GM23338 (cell line): ENCODE results near the gene SYCP2. TPM values are rescaled to one million over a fixed set of nuclear protein-coding genes. Genes with fewer than 3 reads are reported as not detected.
A peak's percentile ranks its signal among the peaks of the same experiment; 100 is the strongest.

Experiments
- ATAC-seq: fragments of 200-7000 bp; cut with Tn5 transposase; 3 replicates; pipeline ENCODE4 v1.9.1; 2020
- DNase-seq: peaks from one replicate; pipeline ENCODE4 v3.0.0-alpha.2; 2015; ENCODE audit warnings: low spot score
- H2AFZ ChIP-seq: fragments of 200-600 bp; sonication (generic); 2 replicates; pipeline ENCODE4 v1.8.0; 2016; ENCODE audit warnings: antibody characterized with exemption, mild to moderate bottlenecking, moderate library complexity
- H3F3A ChIP-seq: fragments of 200-600 bp; sonication (generic); replicated peaks from 2 replicates; pipeline ENCODE4 v1.8.0; 2017; ENCODE audit warnings: antibody characterized with exemption, mixed run types, low read depth
- H3K27ac ChIP-seq: fragments of 200-600 bp; sonication (generic); 2 replicates; pipeline ENCODE4 v1.6.1; 2016; ENCODE audit warnings: low read depth
- H3K27me3 ChIP-seq: fragments of 200-600 bp; sonication (generic); 2 replicates; pipeline ENCODE4 v1.8.0; 2016; ENCODE audit warnings: mild to moderate bottlenecking, mixed run types, moderate library complexity; ENCODE audit not compliant: insufficient read depth
- H3K36me3 ChIP-seq: fragments of 200-600 bp; sonication (generic); 2 replicates; pipeline ENCODE4 v1.8.0; 2016; ENCODE audit warnings: mild to moderate bottlenecking; ENCODE audit not compliant: insufficient read depth
- H3K4me1 ChIP-seq: fragments of 200-600 bp; sonication (generic); 2 replicates; pipeline ENCODE4 v1.8.0; 2016; ENCODE audit warnings: mild to moderate bottlenecking, moderate library complexity; ENCODE audit not compliant: insufficient read depth
- H3K4me2 ChIP-seq: fragments of 200-600 bp; sonication (generic); 2 replicates; pipeline ENCODE4 v1.7.1; 2017; ENCODE audit warnings: mixed run types
- H3K4me3 ChIP-seq: fragments of 200-600 bp; sonication (generic); 2 replicates; pipeline ENCODE4 v1.6.1; 2016; ENCODE audit warnings: mixed run types
- H3K79me2 ChIP-seq: fragments of 200-600 bp; sonication (generic); replicated peaks from 2 replicates; pipeline ENCODE4 v1.8.0; 2017; ENCODE audit warnings: mild to moderate bottlenecking; ENCODE audit not compliant: insufficient read depth
- H3K9me2 ChIP-seq: fragments of 200-600 bp; sonication (generic); 2 replicates; pipeline ENCODE4 v1.8.0; 2017; ENCODE audit not compliant: insufficient read depth
- H4K20me1 ChIP-seq: fragments of 200-600 bp; sonication (generic); replicated peaks from 2 replicates; pipeline ENCODE4 v1.8.0; 2017; ENCODE audit warnings: mild to moderate bottlenecking; ENCODE audit not compliant: insufficient read depth
- H3K27ac Mint-ChIP-seq: 2 replicates; pipeline ENCODE4 v1.8.0; 2020; ENCODE audit warnings: inconsistent platforms, mild to moderate bottlenecking, moderate library complexity, mixed read lengths
- H3K27me3 Mint-ChIP-seq: 3 replicates; pipeline ENCODE4 v1.8.0; 2022; ENCODE audit warnings: low read depth, mild to moderate bottlenecking, moderate library complexity, mixed read lengths, inconsistent platforms; ENCODE audit not compliant: insufficient read depth, poor library complexity
- H3K36me3 Mint-ChIP-seq: 3 replicates; pipeline ENCODE4 v1.8.0; 2021; ENCODE audit warnings: low read depth, mild to moderate bottlenecking, inconsistent platforms, moderate library complexity, mixed read lengths
- H3K4me1 Mint-ChIP-seq: 3 replicates; pipeline ENCODE4 v1.8.0; 2020; ENCODE audit warnings: mild to moderate bottlenecking, inconsistent platforms, mixed read lengths
- H3K4me3 Mint-ChIP-seq: 3 replicates; pipeline ENCODE4 v1.8.0; 2021; ENCODE audit warnings: moderate library complexity, mild to moderate bottlenecking, inconsistent platforms, mixed read lengths
- H3K9me3 Mint-ChIP-seq: 3 replicates; pipeline ENCODE4 v1.8.0; 2020; ENCODE audit warnings: moderate library complexity, mild to moderate bottlenecking, inconsistent platforms, mixed read lengths
- EZH2 ChIP-seq: fragments of 200-600 bp; sonication (generic); IDR thresholded peaks from one replicate; pipeline ENCODE4 v1.8.0; 2017; ENCODE audit warnings: antibody characterized with exemption, mild to moderate bottlenecking, low read depth; ENCODE audit not compliant: unreplicated experiment
- JUNB ChIP-seq: IDR thresholded peaks from one replicate; pipeline ENCODE4 v1.6.1; 2016; ENCODE audit warnings: antibody characterized with exemption; ENCODE audit not compliant: unreplicated experiment
- NANOG ChIP-seq: IDR thresholded peaks from 2 replicates; pipeline ENCODE4 v1.6.1; 2016; ENCODE audit warnings: antibody characterized with exemption, borderline replicate concordance
- POLR2AphosphoS5 ChIP-seq: IDR thresholded peaks from 2 replicates; pipeline ENCODE4 v1.6.1; 2016; ENCODE audit warnings: antibody characterized with exemption, low read depth
- STAT1 ChIP-seq: IDR thresholded peaks from one replicate; pipeline ENCODE4 v1.6.1; 2016; ENCODE audit warnings: antibody characterized with exemption; ENCODE audit not compliant: unreplicated experiment
- ZNF114 ChIP-seq: fragments of 250-450 bp; sonication (Bioruptor Pico); IDR thresholded peaks from 2 replicates; pipeline ENCODE4 v1.5.0; 2020; ENCODE audit warnings: mild to moderate bottlenecking, moderate library complexity
- polyA plus RNA-seq: library from polyadenylated mRNA; unstranded; fragments of >200 nt; fragmentation: Nextera tagmentation; extraction: Ambion mirVana; gene quantifications from 2 replicates; pipeline ENCODE4 v1.2.1, GENCODE V29; 2016
- total RNA-seq: library from RNA; depleted of rRNA; stranded (reverse); fragments of >200 nt; shearing (Covaris generic); gene quantifications from 2 replicates; pipeline ENCODE4 v1.2.3, GENCODE V29; 2014
- TF ChIP-seq, protein P1 (sequence below): IDR thresholded peaks from one replicate; pipeline ENCODE4 v1.6.1; 2018; ENCODE audit warnings: antibody characterized with exemption; ENCODE audit not compliant: unreplicated experiment
- TF ChIP-seq, protein P2 (sequence below), 2 experiments: fragments of 200-600 bp in 1 of 2; sonication (generic) in 1 of 2; conservative IDR thresholded peaks; 2 replicates each; pipeline versions ENCODE4 v1.5.1 to v1.6.1; 2016 to 2017; ENCODE audit warnings: antibody characterized with exemption in 2 of 2, low read depth in 2 of 2, mild to moderate bottlenecking in 2 of 2, moderate library complexity in 1 of 2

Gene SYCP2
- total and polyA plus RNA-seq, 2 experiments from 2014 or later: 0.50 to 2.1 TPM

DNA sequence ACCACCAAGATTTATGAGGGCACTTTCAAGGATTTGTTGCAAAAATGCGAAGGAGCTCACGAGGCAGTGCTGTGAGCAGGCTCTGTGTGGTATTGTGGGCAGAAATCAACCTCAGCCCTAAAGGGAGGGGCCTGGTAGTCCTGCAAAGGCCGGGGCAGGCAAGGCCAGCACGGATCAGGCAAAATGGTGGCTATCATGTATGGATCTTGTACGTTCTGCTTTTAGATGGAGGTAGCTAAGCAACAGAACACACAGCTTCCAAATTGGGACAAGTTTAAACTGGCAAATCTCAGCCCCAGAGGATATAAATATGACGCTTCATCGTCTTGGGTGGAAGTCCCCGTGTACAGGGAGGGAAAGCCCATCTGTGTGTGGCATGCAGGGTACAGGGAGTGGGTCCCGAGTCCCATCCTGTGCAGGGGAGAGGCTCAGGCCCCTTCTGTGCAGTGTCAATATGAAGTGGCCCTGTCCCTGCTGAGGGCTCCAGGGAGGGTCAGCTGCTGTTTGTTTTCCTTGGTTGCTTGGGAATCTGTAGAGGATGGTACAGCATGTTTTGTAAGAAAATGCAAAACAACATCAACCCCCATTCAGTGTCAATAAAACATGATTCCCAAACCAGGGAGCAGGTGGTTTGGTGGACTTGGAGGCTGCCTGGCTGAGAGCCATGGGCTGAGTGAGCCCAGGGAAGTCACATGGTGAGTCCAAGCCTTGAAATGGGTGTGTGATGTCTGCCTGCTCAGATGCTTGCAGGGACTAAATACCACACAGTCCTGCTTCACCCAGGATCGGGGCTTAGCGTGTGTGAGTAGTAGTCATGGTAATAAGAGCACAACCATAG lies 113.0 kb downstream of the SYCP2 start (continued):
- TF ChIP-seq, protein P1, sequence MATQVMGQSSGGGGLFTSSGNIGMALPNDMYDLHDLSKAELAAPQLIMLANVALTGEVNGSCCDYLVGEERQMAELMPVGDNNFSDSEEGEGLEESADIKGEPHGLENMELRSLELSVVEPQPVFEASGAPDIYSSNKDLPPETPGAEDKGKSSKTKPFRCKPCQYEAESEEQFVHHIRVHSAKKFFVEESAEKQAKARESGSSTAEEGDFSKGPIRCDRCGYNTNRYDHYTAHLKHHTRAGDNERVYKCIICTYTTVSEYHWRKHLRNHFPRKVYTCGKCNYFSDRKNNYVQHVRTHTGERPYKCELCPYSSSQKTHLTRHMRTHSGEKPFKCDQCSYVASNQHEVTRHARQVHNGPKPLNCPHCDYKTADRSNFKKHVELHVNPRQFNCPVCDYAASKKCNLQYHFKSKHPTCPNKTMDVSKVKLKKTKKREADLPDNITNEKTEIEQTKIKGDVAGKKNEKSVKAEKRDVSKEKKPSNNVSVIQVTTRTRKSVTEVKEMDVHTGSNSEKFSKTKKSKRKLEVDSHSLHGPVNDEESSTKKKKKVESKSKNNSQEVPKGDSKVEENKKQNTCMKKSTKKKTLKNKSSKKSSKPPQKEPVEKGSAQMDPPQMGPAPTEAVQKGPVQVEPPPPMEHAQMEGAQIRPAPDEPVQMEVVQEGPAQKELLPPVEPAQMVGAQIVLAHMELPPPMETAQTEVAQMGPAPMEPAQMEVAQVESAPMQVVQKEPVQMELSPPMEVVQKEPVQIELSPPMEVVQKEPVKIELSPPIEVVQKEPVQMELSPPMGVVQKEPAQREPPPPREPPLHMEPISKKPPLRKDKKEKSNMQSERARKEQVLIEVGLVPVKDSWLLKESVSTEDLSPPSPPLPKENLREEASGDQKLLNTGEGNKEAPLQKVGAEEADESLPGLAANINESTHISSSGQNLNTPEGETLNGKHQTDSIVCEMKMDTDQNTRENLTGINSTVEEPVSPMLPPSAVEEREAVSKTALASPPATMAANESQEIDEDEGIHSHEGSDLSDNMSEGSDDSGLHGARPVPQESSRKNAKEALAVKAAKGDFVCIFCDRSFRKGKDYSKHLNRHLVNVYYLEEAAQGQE: no peak
- TF ChIP-seq JUNB: no peak
- TF ChIP-seq ZNF114 (CRISPR knock-in tag): no peak
- no peak for TF ChIP-seq STAT1
- TF ChIP-seq NANOG: no peak
- TF ChIP-seq EZH2: no peak

DNA sequence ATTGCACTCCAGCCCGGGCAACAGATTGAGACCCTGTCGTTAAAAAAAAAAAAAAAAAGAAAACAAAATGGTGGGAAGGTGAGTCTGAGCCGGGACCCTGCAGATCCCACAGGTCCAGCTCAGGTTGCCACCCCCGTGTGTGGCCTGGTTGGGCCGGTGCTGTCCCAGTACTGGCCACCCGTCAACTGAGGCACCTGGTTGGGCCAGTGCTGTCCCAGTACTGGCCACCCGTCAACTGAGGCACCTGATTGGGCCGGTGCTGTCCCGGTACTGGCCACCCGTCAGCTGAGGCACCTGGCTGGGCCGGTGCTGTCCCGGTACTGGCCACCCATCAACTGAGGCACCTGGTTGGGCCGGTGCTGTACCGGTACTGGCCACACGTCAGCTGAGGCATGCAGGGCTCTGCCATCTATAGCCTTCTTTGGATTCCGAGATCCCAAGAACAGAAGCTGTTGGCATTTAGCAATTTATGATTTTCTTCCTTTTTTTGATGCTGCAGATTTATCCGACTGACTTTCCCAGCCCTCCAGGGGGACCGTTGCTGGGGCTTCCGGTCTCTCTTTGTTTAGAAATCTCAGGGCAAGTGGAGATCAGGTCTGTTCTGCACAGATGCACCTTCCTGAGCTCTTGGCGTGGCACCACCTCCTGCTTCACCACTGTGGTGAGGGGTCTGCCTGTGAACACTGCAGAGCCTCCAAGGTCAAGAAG lies 113.8 kb downstream of the SYCP2 start:
- no peak overlapping the region for H3K4me3 Mint-ChIP-seq
- H3K27me3 Mint-ChIP-seq: peaks cover 11% of the 10 kb centered on the region
- H3K27ac Mint-ChIP-seq: peak overlapping the region; percentile 62; the same call in 1 of the 2 replicates
- TF ChIP-seq EZH2 (no peak), ZNF114 (CRISPR knock-in tag) (no peak), POLR2AphosphoS5 (no peak)
- TF ChIP-seq, protein P2, sequence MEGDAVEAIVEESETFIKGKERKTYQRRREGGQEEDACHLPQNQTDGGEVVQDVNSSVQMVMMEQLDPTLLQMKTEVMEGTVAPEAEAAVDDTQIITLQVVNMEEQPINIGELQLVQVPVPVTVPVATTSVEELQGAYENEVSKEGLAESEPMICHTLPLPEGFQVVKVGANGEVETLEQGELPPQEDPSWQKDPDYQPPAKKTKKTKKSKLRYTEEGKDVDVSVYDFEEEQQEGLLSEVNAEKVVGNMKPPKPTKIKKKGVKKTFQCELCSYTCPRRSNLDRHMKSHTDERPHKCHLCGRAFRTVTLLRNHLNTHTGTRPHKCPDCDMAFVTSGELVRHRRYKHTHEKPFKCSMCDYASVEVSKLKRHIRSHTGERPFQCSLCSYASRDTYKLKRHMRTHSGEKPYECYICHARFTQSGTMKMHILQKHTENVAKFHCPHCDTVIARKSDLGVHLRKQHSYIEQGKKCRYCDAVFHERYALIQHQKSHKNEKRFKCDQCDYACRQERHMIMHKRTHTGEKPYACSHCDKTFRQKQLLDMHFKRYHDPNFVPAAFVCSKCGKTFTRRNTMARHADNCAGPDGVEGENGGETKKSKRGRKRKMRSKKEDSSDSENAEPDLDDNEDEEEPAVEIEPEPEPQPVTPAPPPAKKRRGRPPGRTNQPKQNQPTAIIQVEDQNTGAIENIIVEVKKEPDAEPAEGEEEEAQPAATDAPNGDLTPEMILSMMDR (conservative IDR thresholded peaks at IDR 0.05; ENCODE audit: low read depth in 2 of 2): no peak
- H3K27ac ChIP-seq: no peak overlapping the region
- H3K9me3 Mint-ChIP-seq: no peaks in the 10 kb centered on the region
- no peak overlapping the region for H3K4me3 ChIP-seq
- H4K20me1 ChIP-seq: no peaks in the 10 kb centered on the region
- no peaks in the 10 kb centered on the region for H3K4me1 ChIP-seq
- H3K4me2 ChIP-seq: no peak overlapping the region
- no peaks in the 10 kb centered on the region for H3F3A ChIP-seq
- no peaks in the 10 kb centered on the region for H3K36me3 Mint-ChIP-seq
- no peaks in the 10 kb centered on the region for H3K27me3 ChIP-seq
- no peaks in the 10 kb centered on the region for H3K79me2 ChIP-seq
- H2AFZ ChIP-seq: no peak overlapping the region
- DNase-seq (no peak), ATAC-seq (peak; percentile 61)
- peaks cover 11% of the 10 kb centered on the region for H3K4me1 Mint-ChIP-seq
- no peaks in the 10 kb centered on the region for H3K36me3 ChIP-seq
- no peaks in the 10 kb centered on the region; the same call in 1 of the 2 replicates for H3K9me2 ChIP-seq
